ENCODE results near the gene BRAT1. TPM values are rescaled to one million over a fixed set of nuclear protein-coding genes. Genes with fewer than 3 reads are reported as not detected.
A peak's percentile ranks its signal among the peaks of the same experiment; 100 is the strongest.

BRAT1 gene
- total RNA-seq, 4 donors from 2014 or later: 15.5 to 28.3 (median 22.8) TPM

- 79 to 81% methylated on average over 13 to 16 of the region's 26 CpGs for WGBS, 2 donors
- H3K4me1 ChIP-seq: peaks cover 40 to 85% (median 48%) of the 10 kb centered on the region in 3 donors
- intact Hi-C loops (cut with DNase I): no loop called here
Measured at GRCh38 chr7:2507208-2507916, 48.0 kb downstream of the BRAT1 start.

GRCh38 chr7:2505401-2505800 lies 49.9 kb downstream of the BRAT1 start:
- Histone ChIP-seq H3K27me3 (peaks cover 0 to 91% (median 0%) of the 10 kb centered on the region in 4 donors), H3K9me3 (no peaks in the 10 kb centered on the region), H3K4me1 (peaks cover 21 to 65% (median 28%) of the 10 kb centered on the region in 3 donors), H3K36me3 (no peaks in the 10 kb centered on the region), H3K27ac (no peak overlapping the region), H3K4me3 (no peak overlapping the region)
- DNase-seq: no peak
- 57% methylated on average over 9 of the region's 14 CpGs; no CpG with 5 or more reads in 1 of the 2 donors for WGBS, 2 donors
- TF ChIP-seq POLR2A (IDR thresholded peaks at IDR 0.05) (no peak), CTCF (IDR thresholded peaks at IDR 0.05) (no peak)
- intact Hi-C loops (cut with DNase I): no loop called here

More at GRCh38 chr7:2507208-2507916, 48.0 kb downstream of the BRAT1 start:
- no peak for TF ChIP-seq CTCF (IDR thresholded peaks at IDR 0.05)
- no peak for TF ChIP-seq POLR2A (IDR thresholded peaks at IDR 0.05)
- no peak for DNase-seq
- Histone ChIP-seq H3K27me3 (peaks cover 0 to 96% (median 0%) of the 10 kb centered on the region in 4 donors), H3K4me3 (no peak overlapping the region), H3K27ac (peak overlapping the region in 1 of 4 donors; percentile 86), H3K36me3 (no peaks in the 10 kb centered on the region), H3K9me3 (no peaks in the 10 kb centered on the region)

- no peak for DNase-seq
- 100% methylated on average over 2 of the region's 19 CpGs for WGBS, 2 donors
- Histone ChIP-seq H3K9me3 (no peaks in the 10 kb centered on the region), H3K4me1 (peaks cover 20 to 60% (median 24%) of the 10 kb centered on the region in 3 donors), H3K27ac (no peak overlapping the region), H3K36me3 (no peaks in the 10 kb centered on the region), H3K27me3 (peaks cover 0 to 91% (median 0%) of the 10 kb centered on the region in 4 donors), H3K4me3 (no peak overlapping the region)
- TF ChIP-seq POLR2A (IDR thresholded peaks at IDR 0.05) (no peak), CTCF (IDR thresholded peaks at IDR 0.05) (no peak)
- intact Hi-C loops (cut with DNase I): no loop called here
Measured at GRCh38 chr7:2504889-2505375, 50.4 kb downstream of the BRAT1 start.

- Histone ChIP-seq H3K27me3 (peaks cover 0 to 87% (median 0%) of the 10 kb centered on the region in 4 donors), H3K36me3 (no peaks in the 10 kb centered on the region), H3K4me1 (peaks cover 15 to 54% (median 17%) of the 10 kb centered on the region in 3 donors), H3K9me3 (no peaks in the 10 kb centered on the region), H3K27ac (no peak overlapping the region), H3K4me3 (no peak overlapping the region)
- WGBS, 2 donors: 62 to 75% methylated on average over 6 to 7 of the region's 21 CpGs
- intact Hi-C loops (cut with DNase I): no loop called here
- TF ChIP-seq CTCF (IDR thresholded peaks at IDR 0.05): no peak
- TF ChIP-seq POLR2A (IDR thresholded peaks at IDR 0.05): no peak
- DNase-seq: no peak
Measured at GRCh38 chr7:2504128-2504888, 51.0 kb downstream of the BRAT1 start.
